ENCODE data around the gene TMEM219. TPM values are rescaled to one million over a fixed set of nuclear protein-coding genes. Genes with fewer than 3 reads are reported as not detected.

TMEM219 gene
- total and polyA plus RNA-seq, 10 of the 15 experiments (the other 5 are each of a cell fraction or from before 2014, with no cell fraction given), result 33.6 to 74.6 (median 56.5) TPM

Other genes starting within 250 kb of the TMEM219 start
Only the 7 nearest of the 27 such genes appear.
- not detected in 2 replicates for gene ASPHD1, start 61.6 kb upstream of the TMEM219 start, total RNA-seq (2014; rRNA removed)
- gene ASPHD1, start 61.6 kb upstream of the TMEM219 start, total RNA-seq (2014; rRNA removed; fragmentation: Illumina TruSeq; extraction: Trizol), result not detected in 2 replicates
- not detected in 2 replicates for gene ASPHD1, start 61.6 kb upstream of the TMEM219 start, total RNA-seq (2021)
- gene ASPHD1, start 61.6 kb upstream of the TMEM219 start, polyA plus RNA-seq (2011; rRNA removed), result not detected in 2 replicates
- gene ASPHD1, start 61.6 kb upstream of the TMEM219 start, polyA plus RNA-seq (2014; fragmentation: Illumina TruSeq; extraction: Trizol), result not detected in 2 replicates
- not detected for gene ASPHD1, start 61.6 kb upstream of the TMEM219 start, polyA plus RNA-seq (2014; fragmentation: Nextera tagmentation; extraction: Ambion mirVana)
- not detected in 2 replicates for gene ASPHD1, start 61.6 kb upstream of the TMEM219 start, polyA plus RNA-seq (2014; rRNA removed)
- not detected for gene ASPHD1, start 61.6 kb upstream of the TMEM219 start, polyA plus RNA-seq (2016; fragmentation: Nextera tagmentation; extraction: Ambion mirVana)
- 9.7 and 11.0 TPM in 2 replicates for gene KCTD13, start 35.9 kb upstream of the TMEM219 start, total RNA-seq (2014; rRNA removed)
- gene KCTD13, start 35.9 kb upstream of the TMEM219 start, total RNA-seq (2014; rRNA removed; fragmentation: Illumina TruSeq; extraction: Trizol), result 7.2 and 8.5 TPM in 2 replicates
- gene KCTD13, start 35.9 kb upstream of the TMEM219 start, total RNA-seq (2021), result 20.8 and 29.2 TPM in 2 replicates
- 11.4 and 16.8 TPM in 2 replicates for gene KCTD13, start 35.9 kb upstream of the TMEM219 start, polyA plus RNA-seq (2011; rRNA removed)
- gene KCTD13, start 35.9 kb upstream of the TMEM219 start, polyA plus RNA-seq (2014; fragmentation: Illumina TruSeq; extraction: Trizol), result 8.0 and 12.2 TPM in 2 replicates
- gene KCTD13, start 35.9 kb upstream of the TMEM219 start, polyA plus RNA-seq (2014; fragmentation: Nextera tagmentation; extraction: Ambion mirVana), result 1 to 10 TPM; 3.3 to 3.5 TPM
- gene KCTD13, start 35.9 kb upstream of the TMEM219 start, polyA plus RNA-seq (2014; rRNA removed), result 22.1 and 29.2 TPM in 2 replicates
- gene KCTD13, start 35.9 kb upstream of the TMEM219 start, polyA plus RNA-seq (2016; fragmentation: Nextera tagmentation; extraction: Ambion mirVana), result 10 to 100 TPM; 12.8 to 14.5 TPM
- gene TAOK2, start 11.8 kb downstream of the TMEM219 start, total RNA-seq (2014; rRNA removed), result 24.4 and 28.5 TPM in 2 replicates
- gene TAOK2, start 11.8 kb downstream of the TMEM219 start, total RNA-seq (2014; rRNA removed; fragmentation: Illumina TruSeq; extraction: Trizol), result 10.7 and 11.9 TPM in 2 replicates
- gene TAOK2, start 11.8 kb downstream of the TMEM219 start, total RNA-seq (2021), result 33.8 and 40.2 TPM in 2 replicates
- gene TAOK2, start 11.8 kb downstream of the TMEM219 start, polyA plus RNA-seq (2011; rRNA removed), result 8.8 and 14.3 TPM in 2 replicates
- 7.4 and 11.1 TPM in 2 replicates for gene TAOK2, start 11.8 kb downstream of the TMEM219 start, polyA plus RNA-seq (2014; fragmentation: Illumina TruSeq; extraction: Trizol)
- under 1 TPM; 0.14 to 0.51 TPM for gene TAOK2, start 11.8 kb downstream of the TMEM219 start, polyA plus RNA-seq (2014; fragmentation: Nextera tagmentation; extraction: Ambion mirVana)
- 27.7 and 32.8 TPM in 2 replicates for gene TAOK2, start 11.8 kb downstream of the TMEM219 start, polyA plus RNA-seq (2014; rRNA removed)
- 10 to 100 TPM in 1 of 2 experiments, 1 to 10 TPM in 1; 9.8 to 11.2 TPM for gene TAOK2, start 11.8 kb downstream of the TMEM219 start, polyA plus RNA-seq (2016; fragmentation: Nextera tagmentation; extraction: Ambion mirVana)
- 19.1 and 30.1 TPM in 2 replicates for gene HIRIP3, start 33.5 kb downstream of the TMEM219 start, total RNA-seq (2014; rRNA removed)
- gene HIRIP3, start 33.5 kb downstream of the TMEM219 start, total RNA-seq (2014; rRNA removed; fragmentation: Illumina TruSeq; extraction: Trizol), result 13.9 and 14.7 TPM in 2 replicates
- 26.1 and 26.5 TPM in 2 replicates for gene HIRIP3, start 33.5 kb downstream of the TMEM219 start, total RNA-seq (2021)
- gene HIRIP3, start 33.5 kb downstream of the TMEM219 start, polyA plus RNA-seq (2011; rRNA removed), result 6.2 and 10.9 TPM in 2 replicates
- gene HIRIP3, start 33.5 kb downstream of the TMEM219 start, polyA plus RNA-seq (2014; fragmentation: Illumina TruSeq; extraction: Trizol), result 14.8 and 21.2 TPM in 2 replicates
- gene HIRIP3, start 33.5 kb downstream of the TMEM219 start, polyA plus RNA-seq (2014; fragmentation: Nextera tagmentation; extraction: Ambion mirVana), result 1 to 10 TPM; 4.1 to 9.8 TPM
- gene HIRIP3, start 33.5 kb downstream of the TMEM219 start, polyA plus RNA-seq (2014; rRNA removed), result 33.1 and 36.7 TPM in 2 replicates
- 10 to 100 TPM; 40.5 to 43.5 TPM for gene HIRIP3, start 33.5 kb downstream of the TMEM219 start, polyA plus RNA-seq (2016; fragmentation: Nextera tagmentation; extraction: Ambion mirVana)
- gene INO80E, start 34.2 kb downstream of the TMEM219 start, total RNA-seq (2014; rRNA removed), result 48.3 and 58.9 TPM in 2 replicates
- gene INO80E, start 34.2 kb downstream of the TMEM219 start, total RNA-seq (2014; rRNA removed; fragmentation: Illumina TruSeq; extraction: Trizol), result 27.0 and 31.0 TPM in 2 replicates
- gene INO80E, start 34.2 kb downstream of the TMEM219 start, total RNA-seq (2021), result 73.3 and 74.0 TPM in 2 replicates
- 14.3 and 17.9 TPM in 2 replicates for gene INO80E, start 34.2 kb downstream of the TMEM219 start, polyA plus RNA-seq (2011; rRNA removed)
- gene INO80E, start 34.2 kb downstream of the TMEM219 start, polyA plus RNA-seq (2014; fragmentation: Illumina TruSeq; extraction: Trizol), result 41.3 and 67.7 TPM in 2 replicates
- gene INO80E, start 34.2 kb downstream of the TMEM219 start, polyA plus RNA-seq (2014; fragmentation: Nextera tagmentation; extraction: Ambion mirVana), result under 1 TPM; 0.39 to 0.90 TPM
- gene INO80E, start 34.2 kb downstream of the TMEM219 start, polyA plus RNA-seq (2014; rRNA removed), result 58.1 and 72.7 TPM in 2 replicates
- 10 to 100 TPM; 29.5 to 35.0 TPM for gene INO80E, start 34.2 kb downstream of the TMEM219 start, polyA plus RNA-seq (2016; fragmentation: Nextera tagmentation; extraction: Ambion mirVana)
- 0.17 TPM in 1 of 2 replicates, not detected in the other for gene DOC2A, start 48.9 kb downstream of the TMEM219 start, total RNA-seq (2014; rRNA removed)
- not detected in 2 replicates for gene DOC2A, start 48.9 kb downstream of the TMEM219 start, total RNA-seq (2014; rRNA removed; fragmentation: Illumina TruSeq; extraction: Trizol)
- 0.11 TPM in 1 of 2 replicates, not detected in the other for gene DOC2A, start 48.9 kb downstream of the TMEM219 start, total RNA-seq (2021)
- gene DOC2A, start 48.9 kb downstream of the TMEM219 start, polyA plus RNA-seq (2011; rRNA removed), result 0.06 and 0.15 TPM in 2 replicates
- 0.06 TPM in 1 of 2 replicates, not detected in the other for gene DOC2A, start 48.9 kb downstream of the TMEM219 start, polyA plus RNA-seq (2014; fragmentation: Illumina TruSeq; extraction: Trizol)
- gene DOC2A, start 48.9 kb downstream of the TMEM219 start, polyA plus RNA-seq (2014; fragmentation: Nextera tagmentation; extraction: Ambion mirVana), result not detected
- 0.09 TPM in 2 replicates for gene DOC2A, start 48.9 kb downstream of the TMEM219 start, polyA plus RNA-seq (2014; rRNA removed)
- not detected for gene DOC2A, start 48.9 kb downstream of the TMEM219 start, polyA plus RNA-seq (2016; fragmentation: Nextera tagmentation; extraction: Ambion mirVana)
- not detected in 2 replicates for gene C16orf92, start 61.1 kb downstream of the TMEM219 start, total RNA-seq (2014; rRNA removed)
- not detected in 2 replicates for gene C16orf92, start 61.1 kb downstream of the TMEM219 start, total RNA-seq (2014; rRNA removed; fragmentation: Illumina TruSeq; extraction: Trizol)
- gene C16orf92, start 61.1 kb downstream of the TMEM219 start, total RNA-seq (2021), result not detected in 2 replicates
- gene C16orf92, start 61.1 kb downstream of the TMEM219 start, polyA plus RNA-seq (2011; rRNA removed), result not detected in 2 replicates
- not detected in 2 replicates for gene C16orf92, start 61.1 kb downstream of the TMEM219 start, polyA plus RNA-seq (2014; fragmentation: Illumina TruSeq; extraction: Trizol)
- not detected for gene C16orf92, start 61.1 kb downstream of the TMEM219 start, polyA plus RNA-seq (2014; fragmentation: Nextera tagmentation; extraction: Ambion mirVana)
- not detected in 2 replicates for gene C16orf92, start 61.1 kb downstream of the TMEM219 start, polyA plus RNA-seq (2014; rRNA removed)
- gene C16orf92, start 61.1 kb downstream of the TMEM219 start, polyA plus RNA-seq (2016; fragmentation: Nextera tagmentation; extraction: Ambion mirVana), result not detected

Data from GM12878 (cell line).